Measurements from ENCODE around the gene IL17D. TPM values are rescaled to one million over a fixed set of nuclear protein-coding genes. Genes with fewer than 3 reads are reported as not detected.

The IL17D gene
- total RNA-seq, 1 experiment from 2014 or later = 1.2 TPM

DNA sequence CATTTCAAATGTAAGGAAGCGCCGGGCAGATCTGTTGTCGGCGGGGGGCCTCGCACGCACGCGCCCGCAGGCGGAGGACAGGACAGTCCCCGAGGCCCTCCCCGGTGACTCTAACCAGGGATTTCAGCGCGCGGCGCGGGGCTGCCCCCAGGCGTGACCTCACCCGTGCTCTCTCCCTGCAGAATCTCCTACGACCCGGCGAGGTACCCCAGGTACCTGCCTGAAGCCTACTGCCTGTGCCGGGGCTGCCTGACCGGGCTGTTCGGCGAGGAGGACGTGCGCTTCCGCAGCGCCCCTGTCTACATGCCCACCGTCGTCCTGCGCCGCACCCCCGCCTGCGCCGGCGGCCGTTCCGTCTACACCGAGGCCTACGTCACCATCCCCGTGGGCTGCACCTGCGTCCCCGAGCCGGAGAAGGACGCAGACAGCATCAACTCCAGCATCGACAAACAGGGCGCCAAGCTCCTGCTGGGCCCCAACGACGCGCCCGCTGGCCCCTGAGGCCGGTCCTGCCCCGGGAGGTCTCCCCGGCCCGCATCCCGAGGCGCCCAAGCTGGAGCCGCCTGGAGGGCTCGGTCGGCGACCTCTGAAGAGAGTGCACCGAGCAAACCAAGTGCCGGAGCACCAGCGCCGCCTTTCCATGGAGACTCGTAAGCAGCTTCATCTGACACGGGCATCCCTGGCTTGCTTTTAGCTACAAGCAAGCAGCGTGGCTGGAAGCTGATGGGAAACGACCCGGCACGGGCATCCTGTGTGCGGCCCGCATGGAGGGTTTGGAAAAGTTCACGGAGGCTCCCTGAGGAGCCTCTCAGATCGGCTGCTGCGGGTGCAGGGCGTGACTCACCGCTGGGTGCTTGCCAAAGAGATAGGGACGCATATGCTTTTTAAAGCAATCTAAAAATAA lies 18.2 kb downstream of the IL17D start:
- no peaks in the 10 kb centered on the region for H3K36me3 Mint-ChIP-seq (ENCODE audit: insufficient read depth in 1 of 3, low read depth in 3 of 3)
- Histone ChIP-seq H4K8ac (replicated peaks; ENCODE audit: insufficient read length, low read depth, low read length) (no peak overlapping the region), H2BK20ac (ENCODE audit: low read depth, low read length, poor library complexity, severe bottlenecking) (no peak overlapping the region), H2AK5ac (ENCODE audit: insufficient read length, low read length) (no peak overlapping the region), H3K27ac (ENCODE audit: insufficient read length, low read depth, low read length) (no peak overlapping the region), H3K4ac (ENCODE audit: low read depth, low read length) (no peak overlapping the region), H3K23me2 (ENCODE audit: insufficient read length, low read depth, low read length, poor library complexity, severe bottlenecking) (no peaks in the 10 kb centered on the region), H3K79me1 (ENCODE audit: insufficient read depth, low read depth, low read length, poor library complexity, severe bottlenecking) (no peaks in the 10 kb centered on the region), H2BK120ac (ENCODE audit: low read depth, low read length, poor library complexity, severe bottlenecking) (no peak overlapping the region), H3K56ac (ENCODE audit: insufficient read length, low read depth, low read length) (no peak overlapping the region), H2BK12ac (ENCODE audit: insufficient read length, low read depth, low read length) (no peak overlapping the region), H3K79me2 (ENCODE audit: insufficient read depth, low read length) (no peaks in the 10 kb centered on the region), H3K9me3 (ENCODE audit: control insufficient read depth, low read depth, low read length) (no peaks in the 10 kb centered on the region), H4K5ac (ENCODE audit: insufficient read length, low read depth, low read length) (no peak overlapping the region), H3K23ac (ENCODE audit: insufficient read length, low read depth, low read length) (no peak overlapping the region), H3K9ac (ENCODE audit: extremely low read depth, insufficient read length, low read length) (no peak overlapping the region), H3K27me3 (ENCODE audit: insufficient read depth, low read length) (no peaks in the 10 kb centered on the region), H3K18ac (ENCODE audit: insufficient read length, low read depth, low read length) (peak overlapping the region; percentile 2), H3K14ac (ENCODE audit: insufficient read depth, low read length) (peak overlapping the region; percentile 58; the same call in 1 of the 2 replicates), H4K91ac (ENCODE audit: insufficient read length, low read depth, low read length) (no peak overlapping the region), H3T11ph (ENCODE audit: low read length) (no peak overlapping the region), H2BK5ac (ENCODE audit: insufficient read length, low read length) (no peak overlapping the region), H2AFZ (ENCODE audit: low read length) (no peak overlapping the region), H4K20me1 (ENCODE audit: control insufficient read depth, insufficient read depth, insufficient read length) (no peaks in the 10 kb centered on the region), H3K4me2 (ENCODE audit: insufficient read depth, insufficient read length, low read length) (peak overlapping the region; percentile 37), H2BK15ac (ENCODE audit: low read depth, low read length) (no peak overlapping the region), H3K4me1 (ENCODE audit: insufficient read depth, low read length) (no peaks in the 10 kb centered on the region)
- peak overlapping the region; percentile 58 to 73 for H3K4me3 Mint-ChIP-seq
- H3K27me3 Mint-ChIP-seq (ENCODE audit: low read depth) = peaks cover 27% of the 10 kb centered on the region
- no peak for TF ChIP-seq CTCF (conservative IDR thresholded peaks at IDR 0.05)
- WGBS (ENCODE audit: extremely low coverage, insufficient read length, low lambda C conversion rate) = no CpG with 5 or more reads among the region's 81 CpGs
- H3K27ac Mint-ChIP-seq = no peak overlapping the region; a peak in 1 of 7 replicates
- no peaks in the 10 kb centered on the region for H3K9me3 Mint-ChIP-seq
- DNase-seq = peak; percentile 68
- peaks cover 8 to 9% of the 10 kb centered on the region in 2 experiments for H3K4me1 Mint-ChIP-seq

Measured in H9 (cell line).